NCI-H226 (cell line): ENCODE measurements around the gene FMN1.

ENCODE experiments used
- DNase-seq: peaks from one replicate; pipeline ENCODE4 v3.0.0-alpha.2; 2015

Gene FMN1

GRCh38 chr15:32904448-32904847, 290.1 kb downstream of the FMN1 start:
- DNase-seq, result no peak

- no peak for DNase-seq
Observed at GRCh38 chr15:32903591-32904290, 290.8 kb downstream of the FMN1 start.

- DNase-seq, result no peak
Observed at GRCh38 chr15:32901995-32902394, 292.5 kb downstream of the FMN1 start.

GRCh38 chr15:32901192-32901591, 293.3 kb downstream of the FMN1 start:
- DNase-seq, result no peak

- no peak for DNase-seq
Observed at GRCh38 chr15:32899126-32899596, 295.4 kb downstream of the FMN1 start.

- DNase-seq, result no peak
Observed at GRCh38 chr15:32898414-32898813, 296.1 kb downstream of the FMN1 start.

- no peak for DNase-seq
Observed at GRCh38 chr15:32893421-32893820, 301.1 kb downstream of the FMN1 start.

GRCh38 chr15:32889214-32889613, 305.3 kb downstream of the FMN1 start:
- no peak for DNase-seq

GRCh38 chr15:32888221-32888761, 306.2 kb downstream of the FMN1 start:
- DNase-seq, result no peak

GRCh38 chr15:32887090-32887489, 307.4 kb downstream of the FMN1 start:
- no peak for DNase-seq

GRCh38 chr15:32886459-32886858, 308.1 kb downstream of the FMN1 start:
- no peak for DNase-seq

GRCh38 chr15:32885713-32886112, 308.8 kb downstream of the FMN1 start:
- no peak for DNase-seq

GRCh38 chr15:32884146-32884545, 310.4 kb downstream of the FMN1 start:
- DNase-seq, result no peak

GRCh38 chr15:32882955-32883354, 311.6 kb downstream of the FMN1 start:
- DNase-seq, result no peak

- no peak for DNase-seq
Observed at GRCh38 chr15:32881528-32881927, 313.0 kb downstream of the FMN1 start.

GRCh38 chr15:32880642-32881041, 313.9 kb downstream of the FMN1 start:
- DNase-seq, result no peak

- DNase-seq, result no peak
Observed at GRCh38 chr15:32879980-32880379, 314.5 kb downstream of the FMN1 start.

- DNase-seq, result no peak
Observed at GRCh38 chr15:32878869-32879805, 315.4 kb downstream of the FMN1 start.

GRCh38 chr15:32878342-32878741, 316.2 kb downstream of the FMN1 start:
- no peak for DNase-seq

- DNase-seq, result no peak
Observed at GRCh38 chr15:32877252-32878019, 317.1 kb downstream of the FMN1 start.

- no peak for DNase-seq
Observed at GRCh38 chr15:32873284-32874114, 321.0 kb downstream of the FMN1 start.
